GM13977 (cell line): ENCODE data around the gene MYRIP.
A peak's percentile ranks its signal among the peaks of the same experiment; 100 is the strongest.

ENCODE experiments used
- DNase-seq: peaks from one replicate; pipeline ENCODE4 v3.0.0; 2012; ENCODE audit warnings: low spot score
- in situ Hi-C: fragments of 300-500 bp; cut with MboI; formaldehyde crosslinking; loops from one replicate; pipeline ENCODE4 v1.12.0; 2022; ENCODE audit warnings: low sequenced_read_pairs, low pct_unique_long_range_greater_than_20kb, mixed read lengths, inconsistent platforms; ENCODE audit not compliant: unreplicated experiment
- TF ChIP-seq, protein P1 (sequence below): IDR thresholded peaks from 2 replicates; pipeline ENCODE4 v1.5.1; 2012; ENCODE audit warnings: mild to moderate bottlenecking, control low read depth; ENCODE audit not compliant: insufficient read depth; ENCODE audit errors: extremely low read depth, missing control alignments

Gene MYRIP

DNA sequence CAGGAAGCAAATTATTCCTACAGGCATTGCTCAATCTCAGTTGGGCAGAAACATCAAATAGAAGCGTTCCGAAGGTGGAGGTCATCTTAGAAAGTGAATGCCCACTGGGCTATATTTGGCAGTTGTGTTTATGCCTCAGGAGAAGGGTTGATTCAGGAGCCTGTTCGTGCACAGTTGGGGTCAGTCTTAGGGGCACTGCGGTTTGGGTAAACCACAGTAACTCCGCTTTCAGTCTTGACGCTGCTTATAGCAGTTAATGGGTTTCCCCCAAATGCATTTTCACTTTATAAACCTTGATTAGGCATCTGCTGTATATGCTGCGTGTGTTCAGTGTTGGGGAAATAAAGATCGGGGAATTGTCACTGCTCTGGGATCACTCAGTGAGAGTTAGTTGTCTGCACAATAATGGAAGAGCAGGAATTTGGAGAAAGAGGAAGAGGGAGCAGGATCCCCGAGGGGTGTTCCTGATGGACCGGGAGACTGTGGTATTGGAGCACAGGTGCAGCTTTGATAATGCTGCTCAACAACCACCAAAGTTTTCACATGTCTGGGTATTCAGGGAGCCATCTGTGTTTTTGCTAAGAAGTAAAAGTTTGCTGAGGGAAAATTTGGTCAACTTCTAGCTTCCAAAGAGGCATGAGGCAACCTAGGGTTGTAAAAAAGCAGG lies 375.8 kb downstream of the MYRIP start:
- TF ChIP-seq, protein P1, sequence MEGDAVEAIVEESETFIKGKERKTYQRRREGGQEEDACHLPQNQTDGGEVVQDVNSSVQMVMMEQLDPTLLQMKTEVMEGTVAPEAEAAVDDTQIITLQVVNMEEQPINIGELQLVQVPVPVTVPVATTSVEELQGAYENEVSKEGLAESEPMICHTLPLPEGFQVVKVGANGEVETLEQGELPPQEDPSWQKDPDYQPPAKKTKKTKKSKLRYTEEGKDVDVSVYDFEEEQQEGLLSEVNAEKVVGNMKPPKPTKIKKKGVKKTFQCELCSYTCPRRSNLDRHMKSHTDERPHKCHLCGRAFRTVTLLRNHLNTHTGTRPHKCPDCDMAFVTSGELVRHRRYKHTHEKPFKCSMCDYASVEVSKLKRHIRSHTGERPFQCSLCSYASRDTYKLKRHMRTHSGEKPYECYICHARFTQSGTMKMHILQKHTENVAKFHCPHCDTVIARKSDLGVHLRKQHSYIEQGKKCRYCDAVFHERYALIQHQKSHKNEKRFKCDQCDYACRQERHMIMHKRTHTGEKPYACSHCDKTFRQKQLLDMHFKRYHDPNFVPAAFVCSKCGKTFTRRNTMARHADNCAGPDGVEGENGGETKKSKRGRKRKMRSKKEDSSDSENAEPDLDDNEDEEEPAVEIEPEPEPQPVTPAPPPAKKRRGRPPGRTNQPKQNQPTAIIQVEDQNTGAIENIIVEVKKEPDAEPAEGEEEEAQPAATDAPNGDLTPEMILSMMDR = no peak
- no peak for DNase-seq
- in situ Hi-C loops = no loop called here

DNA sequence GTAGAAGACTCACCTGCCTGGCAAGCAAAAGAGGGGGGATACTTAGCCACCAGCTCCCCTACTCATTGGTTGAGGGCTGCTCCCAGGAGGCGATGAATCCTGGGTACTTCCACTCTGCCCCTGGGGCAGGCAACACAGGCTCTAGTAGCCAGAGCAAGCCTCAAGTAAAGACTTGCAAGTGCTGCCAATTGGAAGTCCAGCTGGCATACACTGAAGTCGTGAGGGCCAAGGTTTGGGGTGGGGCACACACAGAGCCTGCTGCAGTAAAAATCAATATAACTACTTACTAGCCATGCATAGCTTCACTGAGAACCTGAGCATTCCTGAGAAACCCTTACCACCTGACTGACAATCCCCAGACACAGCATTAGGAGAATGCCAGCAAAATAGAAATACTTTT lies 377.1 kb downstream of the MYRIP start:
- TF ChIP-seq, protein P1 = no peak
- in situ Hi-C loops = no loop called here
- DNase-seq = no peak

DNA sequence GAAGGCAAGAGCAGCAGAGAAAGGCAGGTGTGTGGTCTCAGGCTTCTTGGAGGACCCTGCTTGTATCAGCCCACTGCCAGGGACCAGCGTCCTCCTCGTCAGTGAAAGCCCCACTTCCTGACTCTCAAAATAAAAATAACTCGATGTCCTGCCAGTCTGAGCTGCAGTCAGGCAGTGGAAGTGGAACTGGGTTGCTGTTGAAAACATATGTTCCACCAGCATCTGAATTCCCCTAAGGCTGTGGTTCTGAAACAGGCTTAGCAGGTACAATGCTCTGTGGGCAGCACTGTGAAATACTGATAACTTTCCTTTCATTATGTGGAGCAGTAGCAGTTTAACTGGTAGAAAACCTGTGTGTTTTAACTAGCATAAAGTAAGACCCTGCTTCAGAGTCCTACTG lies 378.5 kb downstream of the MYRIP start:
- TF ChIP-seq, protein P1 = no peak
- in situ Hi-C loops = no loop called here
- peak; percentile 50 for DNase-seq

DNA sequence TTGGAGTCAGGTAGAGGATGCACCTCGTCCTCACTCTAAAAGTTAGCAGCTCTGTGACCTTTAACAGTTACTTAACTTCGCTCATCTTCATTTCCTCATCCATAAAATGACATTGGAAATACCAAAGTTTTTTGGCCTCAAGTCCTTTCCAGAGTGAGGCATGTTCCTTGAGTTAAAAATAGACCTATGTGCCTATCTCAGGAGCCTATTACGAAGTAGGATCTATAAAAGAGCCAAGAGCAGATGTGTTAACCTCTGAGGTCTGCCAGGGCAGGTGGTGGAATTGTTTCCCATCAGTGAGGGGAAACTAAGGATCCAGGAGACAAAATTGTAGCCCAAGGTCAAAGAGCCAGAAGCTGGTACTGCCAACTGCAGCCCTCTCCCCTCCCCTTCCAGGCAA lies 379.7 kb downstream of the MYRIP start:
- DNase-seq = no peak
- in situ Hi-C loops = no loop called here
- TF ChIP-seq, protein P1 = no peak

DNA sequence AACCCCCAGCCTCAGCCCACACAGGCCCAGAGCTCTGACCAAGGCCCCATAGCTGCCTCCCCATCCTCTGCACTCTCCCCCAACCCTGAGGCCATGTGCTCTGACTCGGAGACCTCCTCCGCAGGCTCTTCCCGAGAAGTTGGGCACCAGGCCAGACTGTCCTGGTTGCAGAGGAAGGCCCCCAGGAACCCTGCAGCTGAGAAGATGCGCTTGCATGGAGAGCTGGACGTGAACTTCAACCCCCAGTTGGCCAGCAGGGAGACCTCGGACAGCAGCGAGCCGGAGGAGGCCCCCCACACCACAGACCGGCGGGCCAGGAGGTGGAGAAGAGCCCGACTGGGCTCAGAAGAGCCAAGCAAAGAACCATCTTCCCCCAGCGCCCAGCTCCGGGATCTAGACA lies 380.6 kb downstream of the MYRIP start:
- DNase-seq = no peak
- in situ Hi-C loops = loop anchor here (5.0 kb wide), 1 partner anchor 127 kb away; no protein-coding TSS in a partner anchor

DNA sequence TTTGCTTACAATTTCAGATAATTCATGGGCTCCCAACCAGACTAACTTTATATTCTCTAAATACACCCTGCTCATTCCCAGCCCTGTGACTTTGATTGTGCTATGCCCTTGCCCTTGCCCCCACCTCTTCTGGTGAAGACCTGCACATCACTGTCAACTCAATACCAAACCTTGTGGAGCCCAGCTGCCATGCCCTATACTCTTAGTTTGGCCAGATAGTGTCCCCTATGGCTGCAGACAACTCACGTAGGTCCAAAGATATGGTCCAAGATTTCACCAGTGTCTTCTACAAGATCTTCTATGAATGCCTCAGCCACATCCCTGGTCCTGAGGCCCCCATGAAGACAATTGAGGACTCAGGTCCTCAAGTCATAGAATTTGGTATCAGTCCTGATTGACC lies 381.8 kb downstream of the MYRIP start:
- TF ChIP-seq, protein P1 = no peak
- in situ Hi-C loops = loop anchor here (5.0 kb wide), 1 partner anchor 126 kb away; no protein-coding TSS in a partner anchor
- no peak for DNase-seq

More for the DNA sequence above, 380.6 kb downstream of the MYRIP start:
- TF ChIP-seq, protein P1 = no peak
